Naive thymus-derived CD8-positive, alpha-beta T cell (primary cell): ENCODE measurements around the gene HCST. TPM values are rescaled to one million over a fixed set of nuclear protein-coding genes. Genes with fewer than 3 reads are reported as not detected.
A peak's percentile ranks its signal among the peaks of the same experiment; 100 is the strongest.

ENCODE experiments used
- ATAC-seq, 2 donors: fragments of 150-1000 bp; cut with Tn5 transposase in 1 of 2; sonication (Bioruptor Pico), chemical (Tn5 transposase) in 1 of 2; 1 replicate in 1 of 2; 2 replicates in 1 of 2; pipeline ENCODE4 v1.10.0; 2021; ENCODE audit warnings: mild to moderate bottlenecking in 2 of 2, moderate library complexity in 2 of 2
- POLR2A ChIA-PET: fragments of 350-600 bp; sonication (Branson Sonifier 250); formaldehyde crosslinking; loops from one replicate; lab custom pipeline; 2021; ENCODE audit warnings: antibody characterized with exemption; lab: Charles Lee
- DNase-seq, 10 donors: peaks; one replicate each; pipeline versions ENCODE4 v3.0.0 to v3.0.0-alpha.2; 2020 to 2022
- H3K27ac Mint-ChIP-seq, 10 donors: one replicate each; pipeline ENCODE4 v1.8.0; 2020 to 2022; ENCODE audit warnings: mild to moderate bottlenecking in 10 of 10, mixed read lengths in 10 of 10, moderate library complexity in 4 of 10, inconsistent platforms in 1 of 10
- H3K27me3 Mint-ChIP-seq, 5 donors: one replicate each; pipeline ENCODE4 v1.8.0; 2021 to 2022; ENCODE audit warnings: mixed read lengths in 5 of 5
- H3K36me3 Mint-ChIP-seq, 3 donors: one replicate each; pipeline ENCODE4 v1.8.0; 2020 to 2022; ENCODE audit warnings: mixed read lengths in 3 of 3, mild to moderate bottlenecking in 2 of 3, inconsistent platforms in 1 of 3
- H3K4me1 Mint-ChIP-seq, 4 donors: one replicate each; pipeline ENCODE4 v1.8.0; 2021 to 2022; ENCODE audit warnings: mixed read lengths in 4 of 4
- H3K4me3 Mint-ChIP-seq, 10 donors: one replicate each; pipeline ENCODE4 v1.8.0; 2020 to 2022; ENCODE audit warnings: mild to moderate bottlenecking in 10 of 10, mixed read lengths in 10 of 10, moderate library complexity in 6 of 10, inconsistent platforms in 1 of 10
- H3K9me3 Mint-ChIP-seq, 9 donors: one replicate each; pipeline ENCODE4 v1.8.0; 2020 to 2022; ENCODE audit warnings: mixed read lengths in 9 of 9, mild to moderate bottlenecking in 3 of 9, inconsistent platforms in 1 of 9, moderate library complexity in 1 of 9
- polyA plus RNA-seq, 3 donors: library from polyadenylated mRNA; unstranded; fragments of 300-500 nt; fragmentation: Illumina TruSeq; gene quantifications; one replicate each; pipeline ENCODE4 v1.2.3, GENCODE V29; 2021
- total RNA-seq, 8 experiments: library from RNA in 2 of 8; stranded (reverse) in 2 of 8; gene quantifications; one replicate each; pipeline ENCODE4 v1.2.3 and lab custom pipeline; 2021 to 2026

HCST gene
- total and polyA plus RNA-seq, 5 experiments from 2014 or later, result 85.7 to 1,751 (median 1,254) TPM

- POLR2A ChIA-PET, result interaction anchor here (0.5 to 1.6 kb wide), 3 partner anchors 13 to 205 kb away, joined by 3 to 6 read pairs (median 3); no protein-coding TSS in a partner anchor
- DNase-seq (peak in 1 of 10 donors; percentile 64), ATAC-seq (no peak)
- H3K27ac Mint-ChIP-seq, result peak overlapping the region in 2 of 10 donors; percentile 47 to 50
- peaks cover 30 to 48% (median 38%) of the 10 kb centered on the region in 4 donors for H3K4me1 Mint-ChIP-seq
- H3K36me3 Mint-ChIP-seq, result peaks cover 0 to 36% (median 2%) of the 10 kb centered on the region in 3 donors
- H3K4me3 Mint-ChIP-seq, result no peak overlapping the region
- H3K9me3 Mint-ChIP-seq, result no peaks in the 10 kb centered on the region
- H3K27me3 Mint-ChIP-seq, result peaks cover 0 to 4% (median 0%) of the 10 kb centered on the region in 5 donors
Measured at GRCh38 chr19:35940078-35940775, 37.9 kb downstream of the HCST start.

DNA sequence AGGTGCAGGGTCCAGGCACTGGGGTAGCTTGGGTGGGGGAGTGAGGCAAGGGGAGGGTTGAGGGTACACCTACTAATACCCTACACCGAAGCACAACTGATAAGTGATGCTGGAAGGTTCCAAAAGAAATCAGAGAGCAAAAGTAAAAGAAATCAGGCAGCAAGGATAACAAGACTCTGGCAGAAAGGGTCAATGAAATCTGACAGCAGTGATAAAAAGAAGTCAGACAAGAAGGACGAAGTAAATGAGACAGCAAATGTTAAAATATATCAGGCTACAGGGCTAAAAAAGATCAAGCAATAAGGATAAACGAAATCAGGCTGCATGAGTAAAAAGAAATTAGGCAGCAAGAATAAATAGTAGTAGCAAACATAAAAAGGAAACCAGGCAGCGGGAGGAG lies 38.5 kb downstream of the HCST start:
- Mint-ChIP-seq H3K9me3 (no peaks in the 10 kb centered on the region), H3K36me3 (peaks cover 0 to 36% (median 2%) of the 10 kb centered on the region in 3 donors), H3K4me3 (peak overlapping the region in 1 of 10 donors; percentile 0), H3K27me3 (peaks cover 0 to 3% (median 0%) of the 10 kb centered on the region in 5 donors), H3K27ac (peak overlapping the region in 5 of 10 donors; percentile 25 to 80 (median 50)), H3K4me1 (peaks cover 31 to 42% (median 36%) of the 10 kb centered on the region in 4 donors)
- ATAC-seq (no peak), DNase-seq (no peak)
- POLR2A ChIA-PET, result interaction anchor here (0.6 kb wide), 1 partner anchor 13 kb away, joined by 3 read pairs; no protein-coding TSS in a partner anchor

GRCh38 chr19:35942235-35942634 lies 39.9 kb downstream of the HCST start:
- peaks cover 0 to 1% (median 0%) of the 10 kb centered on the region in 9 donors for H3K9me3 Mint-ChIP-seq
- POLR2A ChIA-PET, result no interaction called here
- peak overlapping the region in 3 of 10 donors; percentile 20 to 43 (median 31) for H3K27ac Mint-ChIP-seq

DNA sequence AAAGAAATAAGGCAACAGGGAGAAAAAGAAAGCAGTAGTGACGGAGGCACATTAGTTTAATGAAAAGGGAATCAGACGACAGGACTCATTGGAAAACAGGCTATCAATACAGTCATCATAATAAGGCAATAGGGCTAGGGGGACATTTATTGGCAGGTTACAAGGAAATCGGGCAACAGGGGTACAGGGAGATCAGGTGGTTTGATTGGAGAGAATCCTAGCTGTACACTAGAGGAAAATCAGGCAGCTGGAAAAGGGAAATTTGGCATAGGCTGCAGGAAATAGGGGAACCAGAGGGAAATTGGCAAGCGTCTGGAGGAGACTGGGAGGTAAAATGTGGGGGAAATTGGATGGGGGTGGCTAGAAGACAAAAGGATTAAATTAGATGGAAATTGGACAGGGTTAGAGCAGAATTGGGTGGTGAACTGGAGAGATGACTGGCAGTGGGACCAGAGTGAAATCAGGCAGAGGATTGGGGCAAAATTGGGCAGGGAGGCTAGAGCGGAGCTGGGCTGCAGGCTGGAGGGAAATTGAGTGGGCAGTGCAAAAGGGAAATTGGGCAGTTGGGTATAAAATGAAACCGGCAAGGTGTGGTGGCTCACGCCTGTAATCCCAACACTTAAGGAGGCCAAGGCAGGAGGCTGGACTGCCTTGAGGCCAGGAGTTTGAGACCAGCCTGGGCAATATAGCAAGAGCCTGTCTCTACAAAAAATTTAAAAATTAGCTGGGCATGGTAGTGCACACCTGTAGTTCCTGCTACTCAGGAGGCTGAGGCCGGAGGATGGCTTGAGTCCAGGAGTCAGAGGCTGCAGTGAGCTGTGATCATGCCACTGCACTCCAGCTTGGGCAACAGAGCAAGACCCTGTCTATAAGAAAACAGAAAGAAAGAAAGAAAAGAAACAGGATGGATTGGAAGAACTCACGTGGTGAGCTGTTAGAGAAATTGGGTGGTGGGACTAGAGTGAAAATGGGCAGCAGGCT lies 41.3 kb downstream of the HCST start:
- ATAC-seq, result no peak
- Mint-ChIP-seq H3K9me3 (peaks cover 0 to 4% (median 0%) of the 10 kb centered on the region in 9 donors), H3K4me1 (peaks cover 10 to 42% (median 29%) of the 10 kb centered on the region in 4 donors), H3K27ac (peak overlapping the region in 8 of 10 donors; percentile 5 to 77 (median 70)), H3K36me3 (peaks cover 0 to 26% (median 2%) of the 10 kb centered on the region in 3 donors), H3K4me3 (no peak overlapping the region), H3K27me3 (no peaks in the 10 kb centered on the region)
- no peak for DNase-seq
- POLR2A ChIA-PET, result interaction anchor here (0.6 to 1.9 kb wide), 2 partner anchors 15 to 37 kb away, joined by 5 to 7 read pairs; no protein-coding TSS in a partner anchor

More at GRCh38 chr19:35942235-35942634, 39.9 kb downstream of the HCST start:
- ATAC-seq (no peak), DNase-seq (peak in 1 of 10 donors; percentile 4)
- Mint-ChIP-seq H3K4me1 (peaks cover 22 to 43% (median 33%) of the 10 kb centered on the region in 4 donors), H3K36me3 (peaks cover 0 to 36% (median 2%) of the 10 kb centered on the region in 3 donors), H3K27me3 (no peaks in the 10 kb centered on the region), H3K4me3 (no peak overlapping the region)

DNA sequence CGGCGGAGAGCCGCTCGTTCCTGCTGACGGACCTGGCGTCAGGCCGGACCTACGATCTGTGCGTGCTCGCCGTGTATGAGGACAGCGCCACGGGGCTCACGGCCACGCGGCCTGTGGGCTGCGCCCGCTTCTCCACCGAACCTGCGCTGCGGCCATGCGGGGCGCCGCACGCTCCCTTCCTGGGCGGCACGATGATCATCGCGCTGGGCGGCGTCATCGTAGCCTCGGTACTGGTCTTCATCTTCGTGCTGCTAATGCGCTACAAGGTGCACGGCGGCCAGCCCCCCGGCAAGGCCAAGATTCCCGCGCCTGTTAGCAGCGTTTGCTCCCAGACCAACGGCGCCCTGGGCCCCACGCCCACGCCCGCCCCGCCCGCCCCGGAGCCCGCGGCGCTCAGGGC lies 42.2 kb downstream of the HCST start:
- peak in 1 of 10 donors; percentile 60 for DNase-seq
- POLR2A ChIA-PET, result interaction anchor here (1.9 kb wide), 1 partner anchor 14 kb away, joined by 7 read pairs; no protein-coding TSS in a partner anchor
- Mint-ChIP-seq H3K27me3 (no peaks in the 10 kb centered on the region), H3K9me3 (peaks cover 0 to 4% (median 0%) of the 10 kb centered on the region in 9 donors), H3K4me3 (no peak overlapping the region), H3K27ac (no peak overlapping the region), H3K4me1 (peaks cover 8 to 43% (median 29%) of the 10 kb centered on the region in 4 donors), H3K36me3 (peaks cover 0 to 19% (median 0%) of the 10 kb centered on the region in 3 donors)
- ATAC-seq, result no peak

- H3K36me3 Mint-ChIP-seq, result peaks cover 0 to 19% (median 0%) of the 10 kb centered on the region in 3 donors
- POLR2A ChIA-PET, result interaction anchor here (1.9 kb wide), 1 partner anchor 14 kb away, joined by 7 read pairs; no protein-coding TSS in a partner anchor
- H3K4me1 Mint-ChIP-seq, result peaks cover 15 to 50% (median 33%) of the 10 kb centered on the region in 4 donors
- no peak for ATAC-seq
- no peaks in the 10 kb centered on the region for H3K27me3 Mint-ChIP-seq
- peak overlapping the region in 5 of 10 donors; percentile 62 to 91 (median 83) for H3K27ac Mint-ChIP-seq
- peak in 1 of 10 donors; percentile 38 for DNase-seq
- H3K4me3 Mint-ChIP-seq, result no peak overlapping the region
- peaks cover 0 to 4% (median 0%) of the 10 kb centered on the region in 9 donors for H3K9me3 Mint-ChIP-seq
Measured at GRCh38 chr19:35945121-35945790, 42.9 kb downstream of the HCST start.

DNA sequence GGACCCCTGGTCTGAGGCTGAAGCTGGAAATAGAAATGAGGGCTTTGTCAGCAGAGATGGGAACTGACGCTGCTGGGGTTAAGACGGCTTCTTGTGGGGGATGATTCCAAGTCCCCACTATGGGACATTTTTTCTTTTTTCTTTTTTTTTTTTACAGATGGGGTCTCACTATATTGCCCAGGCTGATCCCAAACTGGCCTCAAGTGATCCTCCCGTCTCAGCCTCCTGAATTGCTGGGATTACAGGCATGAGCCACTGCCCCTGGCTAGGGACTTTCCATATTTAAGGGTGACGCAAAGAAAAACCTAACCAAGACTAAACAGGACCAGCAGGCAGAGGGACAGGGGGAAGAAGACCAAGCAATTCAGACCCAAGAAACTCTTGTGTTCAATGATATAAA lies 43.9 kb downstream of the HCST start:
- ATAC-seq (no peak), DNase-seq (no peak)
- no peaks in the 10 kb centered on the region for H3K27me3 Mint-ChIP-seq
- peaks cover 0 to 4% (median 0%) of the 10 kb centered on the region in 9 donors for H3K9me3 Mint-ChIP-seq
- H3K27ac Mint-ChIP-seq, result peak overlapping the region in 6 of 10 donors; percentile 17 to 91 (median 66)
- no peak overlapping the region for H3K4me3 Mint-ChIP-seq
- H3K36me3 Mint-ChIP-seq, result peaks cover 0 to 14% (median 0%) of the 10 kb centered on the region in 3 donors
- peaks cover 22 to 52% (median 34%) of the 10 kb centered on the region in 4 donors for H3K4me1 Mint-ChIP-seq
- POLR2A ChIA-PET, result interaction anchor here (0.5 to 0.6 kb wide), 2 partner anchors 51 to 224 kb away, joined by 5 read pairs; no protein-coding TSS in a partner anchor

- H3K27ac Mint-ChIP-seq, result peak overlapping the region in 9 of 10 donors; percentile 8 to 91 (median 81)
- H3K4me1 Mint-ChIP-seq, result peaks cover 32 to 76% (median 55%) of the 10 kb centered on the region in 4 donors
- no peak for DNase-seq
- no peak for ATAC-seq
- H3K9me3 Mint-ChIP-seq, result peaks cover 0 to 4% (median 0%) of the 10 kb centered on the region in 9 donors
- POLR2A ChIA-PET, result interaction anchor here (0.8 to 2.1 kb wide), 2 partner anchors 45 to 65 kb away, joined by 3 to 10 read pairs; partner anchors contain the start of gene SDHAF1
- peaks cover 0 to 1% (median 0%) of the 10 kb centered on the region in 3 donors for H3K36me3 Mint-ChIP-seq
- peak overlapping the region in 1 of 10 donors; percentile 64 for H3K4me3 Mint-ChIP-seq
- H3K27me3 Mint-ChIP-seq, result no peaks in the 10 kb centered on the region
Measured at GRCh38 chr19:35949131-35949530, 46.8 kb downstream of the HCST start.

Other genes starting within 250 kb of the HCST start
- gene UPK1A, start 236.0 kb upstream of the HCST start, total RNA-seq, result not detected
- not detected for gene UPK1A, start 236.0 kb upstream of the HCST start, polyA plus RNA-seq
- under 1 TPM; 0.21 to 0.36 TPM for gene ZBTB32, start 198.0 kb upstream of the HCST start, total RNA-seq
- gene ZBTB32, start 198.0 kb upstream of the HCST start, polyA plus RNA-seq, result under 1 TPM; 0.15 to 0.68 (median 0.43) TPM
- 10 to 100 TPM; 73.9 to 79.2 TPM for gene KMT2B, start 184.5 kb upstream of the HCST start, total RNA-seq
- 1 to 10 TPM in 1 of 3 donors, under 1 TPM in 2; 0.60 to 2.8 (median 0.83) TPM for gene KMT2B, start 184.5 kb upstream of the HCST start, polyA plus RNA-seq
- 10 to 100 TPM; 79.8 to 82.5 TPM for gene IGFLR1, start 160.1 kb upstream of the HCST start, total RNA-seq
- 10 to 100 TPM; 70.2 to 92.7 (median 92.6) TPM for gene IGFLR1, start 160.1 kb upstream of the HCST start, polyA plus RNA-seq
- 10 to 100 TPM; 52.7 to 53.1 TPM for gene U2AF1L4, start 157.1 kb upstream of the HCST start, total RNA-seq
- gene U2AF1L4, start 157.1 kb upstream of the HCST start, polyA plus RNA-seq, result 10 to 100 TPM; 43.1 to 93.1 (median 76.6) TPM
- gene PSENEN, start 156.9 kb upstream of the HCST start, total RNA-seq, result 10 to 100 TPM; 23.0 to 26.2 TPM
- gene PSENEN, start 156.9 kb upstream of the HCST start, polyA plus RNA-seq, result 10 to 100 TPM; 68.7 to 76.5 (median 71.2) TPM
- gene LIN37, start 154.0 kb upstream of the HCST start, total RNA-seq, result 10 to 100 TPM; 14.0 to 16.6 TPM
- gene LIN37, start 154.0 kb upstream of the HCST start, polyA plus RNA-seq, result 10 to 100 TPM in 1 of 3 donors, 1 to 10 TPM in 2; 5.4 to 15.5 (median 8.1) TPM
- not detected for gene HSPB6, start 145.5 kb upstream of the HCST start, total RNA-seq
- not detected for gene HSPB6, start 145.5 kb upstream of the HCST start, polyA plus RNA-seq
- 10 to 100 TPM; 42.0 to 43.5 TPM for gene PROSER3, start 144.4 kb upstream of the HCST start, total RNA-seq
- 1 to 10 TPM; 3.4 to 7.4 (median 5.8) TPM for gene PROSER3, start 144.4 kb upstream of the HCST start, polyA plus RNA-seq
- 10 to 100 TPM in 1 of 2 experiments, 1 to 10 TPM in 1; 8.7 to 11.1 TPM for gene ARHGAP33, start 127.0 kb upstream of the HCST start, total RNA-seq
- gene ARHGAP33, start 127.0 kb upstream of the HCST start, polyA plus RNA-seq, result under 1 TPM in 1 of 3 donors, not detected in 2; 0.13 TPM
- not detected for gene PRODH2, start 89.7 kb upstream of the HCST start, total RNA-seq
- gene PRODH2, start 89.7 kb upstream of the HCST start, polyA plus RNA-seq, result not detected
- gene NPHS1, start 50.0 kb upstream of the HCST start, total RNA-seq, result under 1 TPM in 1 of 2 experiments, not detected in 1; 0.27 TPM
- gene NPHS1, start 50.0 kb upstream of the HCST start, polyA plus RNA-seq, result under 1 TPM in 1 of 3 donors, not detected in 2; 0.50 TPM
- gene KIRREL2, start 45.6 kb upstream of the HCST start, total RNA-seq, result under 1 TPM; 0.96 to 0.99 TPM
- gene KIRREL2, start 45.6 kb upstream of the HCST start, polyA plus RNA-seq, result under 1 TPM; 0.16 to 0.77 (median 0.35) TPM
- gene APLP1, start 34.0 kb upstream of the HCST start, total RNA-seq, result not detected
- gene APLP1, start 34.0 kb upstream of the HCST start, polyA plus RNA-seq, result not detected
- 10 to 100 TPM; 42.7 to 48.7 TPM for gene NFKBID, start 2.0 kb upstream of the HCST start, total RNA-seq
- 1 to 10 TPM; 1.2 to 2.8 (median 2.5) TPM for gene NFKBID, start 2.0 kb upstream of the HCST start, polyA plus RNA-seq
- 1 to 10 TPM; 3.1 to 5.8 TPM for gene TYROBP, start 5.8 kb downstream of the HCST start, total RNA-seq
- gene TYROBP, start 5.8 kb downstream of the HCST start, polyA plus RNA-seq, result 10 to 100 TPM in 1 of 3 donors, 1 to 10 TPM in 2; 4.4 to 72.6 (median 5.6) TPM
- 10 to 100 TPM; 11.2 to 11.4 TPM for gene LRFN3, start 33.8 kb downstream of the HCST start, total RNA-seq
- 1 to 10 TPM in 2 of 3 donors, under 1 TPM in 1; 0.62 to 1.4 (median 1.1) TPM for gene LRFN3, start 33.8 kb downstream of the HCST start, polyA plus RNA-seq
- gene SDHAF1, start 92.7 kb downstream of the HCST start, total RNA-seq, result 10 to 100 TPM; 19.4 to 24.2 TPM
- gene SDHAF1, start 92.7 kb downstream of the HCST start, polyA plus RNA-seq, result 10 to 100 TPM; 31.9 to 50.9 (median 34.9) TPM
- 1 to 10 TPM; 3.5 to 4.7 TPM for gene SYNE4, start 106.3 kb downstream of the HCST start, total RNA-seq
- under 1 TPM in 1 of 3 donors, not detected in 2; 0.19 TPM for gene SYNE4, start 106.3 kb downstream of the HCST start, polyA plus RNA-seq
- 10 to 100 TPM; 58.1 to 65.5 TPM for gene ALKBH6, start 111.7 kb downstream of the HCST start, total RNA-seq
- gene ALKBH6, start 111.7 kb downstream of the HCST start, polyA plus RNA-seq, result 10 to 100 TPM; 18.7 to 25.6 (median 21.9) TPM
- gene CLIP3, start 130.3 kb downstream of the HCST start, total RNA-seq, result 1 to 10 TPM; 1.3 to 1.7 TPM
- 1 to 10 TPM in 2 of 3 donors, not detected in 1; 1.4 to 2.6 TPM for gene CLIP3, start 130.3 kb downstream of the HCST start, polyA plus RNA-seq
- 1 to 10 TPM; 3.6 to 4.6 TPM for gene THAP8, start 151.8 kb downstream of the HCST start, total RNA-seq
- 1 to 10 TPM; 2.4 to 7.2 (median 5.3) TPM for gene THAP8, start 151.8 kb downstream of the HCST start, polyA plus RNA-seq
- 1 to 10 TPM; 2.0 to 2.5 TPM for gene WDR62, start 152.4 kb downstream of the HCST start, total RNA-seq
- under 1 TPM in 2 of 3 donors, not detected in 1; 0.13 to 0.23 TPM for gene WDR62, start 152.4 kb downstream of the HCST start, polyA plus RNA-seq
- not detected for gene OVOL3, start 208.6 kb downstream of the HCST start, total RNA-seq
- gene OVOL3, start 208.6 kb downstream of the HCST start, polyA plus RNA-seq, result not detected
- gene POLR2I, start 212.3 kb downstream of the HCST start, total RNA-seq, result 10 to 100 TPM; 37.2 to 48.8 TPM
- 100 to 1,000 TPM; 124 to 168 (median 149) TPM for gene POLR2I, start 212.3 kb downstream of the HCST start, polyA plus RNA-seq
- gene TBCB, start 212.9 kb downstream of the HCST start, total RNA-seq, result 100 to 1,000 TPM; 111 to 120 TPM
- 100 to 1,000 TPM; 169 to 208 (median 179) TPM for gene TBCB, start 212.9 kb downstream of the HCST start, polyA plus RNA-seq
- 100 to 1,000 TPM; 228 to 239 TPM for gene CAPNS1, start 237.5 kb downstream of the HCST start, total RNA-seq
- 100 to 1,000 TPM in 1 of 3 donors, 10 to 100 TPM in 2; 93.4 to 137 (median 100.0) TPM for gene CAPNS1, start 237.5 kb downstream of the HCST start, polyA plus RNA-seq
- gene COX7A1, start 249.9 kb downstream of the HCST start, total RNA-seq, result not detected
- gene COX7A1, start 249.9 kb downstream of the HCST start, polyA plus RNA-seq, result not detected